Esophagus muscularis mucosa (tissue), 4 donors: ENCODE measurements around the gene SPATA31A6. TPM values are rescaled to one million over a fixed set of nuclear protein-coding genes. Genes with fewer than 3 reads are reported as not detected.
A peak's percentile ranks its signal among the peaks of the same experiment; 100 is the strongest.
"Not testable (repeated sequence)": the region's sequence is repeated elsewhere in the genome, so short reads cannot be mapped to it uniquely, and the experiment has no call there.

Experiments used
- DNase-seq: peaks from one replicate; pipeline ENCODE4 v3.0.0-alpha.2; 2017; ENCODE audit errors: extremely low spot score
- H3K27ac ChIP-seq, 4 donors: fragments of 200-600 bp; sonication (generic); replicated peaks in 1 of 4; 1 replicate in 3 of 4; 2 replicates in 1 of 4; pipeline ENCODE4 v1.5.1; 2016 to 2019; ENCODE audit warnings: mild to moderate bottlenecking in 1 of 4
- H3K27me3 ChIP-seq, 4 donors: fragments of 200-600 bp; sonication (generic); one replicate each; pipeline versions ENCODE4 v1.5.1 to v1.6.0; 2016 to 2019
- H3K36me3 ChIP-seq, 4 donors: fragments of 200-600 bp; sonication (generic); one replicate each; pipeline ENCODE4 v1.5.1; 2016 to 2019
- H3K4me1 ChIP-seq, 4 donors: fragments of 200-600 bp; sonication (generic); one replicate each; pipeline ENCODE4 v1.5.1; 2016 to 2019
- H3K4me3 ChIP-seq, 4 donors: fragments of 200-600 bp; sonication (generic); 1 replicate in 2 of 4; 2 replicates in 2 of 4; pipeline ENCODE4 v1.5.1; 2016 to 2019; ENCODE audit warnings: mild to moderate bottlenecking in 4 of 4, moderate library complexity in 1 of 4
- H3K9me3 ChIP-seq, 4 donors: fragments of 200-600 bp; sonication (generic); 1 replicate in 3 of 4; 2 replicates in 1 of 4; pipeline ENCODE4 v1.5.1; 2016 to 2019
- CTCF ChIP-seq, 3 experiments: fragments of 200-600 bp in 2 of 3; fragments of 450-650 bp in 1 of 3; sonication (generic) in 2 of 3; IDR thresholded peaks; one replicate each; pipeline ENCODE4 v1.5.1; 2017 to 2019; ENCODE audit warnings: antibody characterized with exemption in 3 of 3, mild to moderate bottlenecking in 2 of 3, moderate library complexity in 1 of 3
- WGBS: methylation state at CpG from one replicate; pipeline ENCODE4 v1.1.5; 2018; 5-methylcytosine and 5-hydroxymethylcytosine counted together
- intact Hi-C: fragments of 100-400 bp; cut with DNase I; formaldehyde crosslinking; loops from one replicate; pipeline ENCODE4 v1.15.1; 2023
- total RNA-seq, 4 donors: library from RNA; depleted of rRNA; stranded (reverse); fragments of >200 nt; gene quantifications; one replicate each; pipeline versions ENCODE4 v1.1.0 to v1.2.1, GENCODE V29; 2016

SPATA31A6 gene
- total RNA-seq: not detected

GRCh38 chr9:42183359-42183758 is at the start of gene SPATA31A6:
Gene SPATA31A6, plus strand, starts transcription at chr9:42183659. Its CDS starts 29 bp downstream, at chr9:42183688.
- WGBS: 91% methylated on average over 4 of the region's 5 CpGs
- intact Hi-C loops, H3K4me1 ChIP-seq, H3K36me3 ChIP-seq, DNase-seq, H3K27me3 ChIP-seq, H3K9me3 ChIP-seq, H3K4me3 ChIP-seq, H3K27ac ChIP-seq: not testable (repeated sequence)

- intact Hi-C loops, H3K4me1 ChIP-seq, H3K27me3 ChIP-seq, H3K4me3 ChIP-seq, H3K36me3 ChIP-seq, H3K9me3 ChIP-seq, DNase-seq, H3K27ac ChIP-seq: not testable (repeated sequence)
- WGBS: 29% methylated on average over 1 of the region's 1 CpG
- peak in 2 of 3 experiments; percentile 36 to 39 for TF ChIP-seq CTCF (IDR thresholded peaks at IDR 0.05)
These were observed 23.2 kb upstream of the SPATA31A6 start for GRCh38 chr9:42160299-42160698.

- intact Hi-C loops, H3K27me3 ChIP-seq, H3K36me3 ChIP-seq, DNase-seq, H3K9me3 ChIP-seq, H3K4me3 ChIP-seq, H3K27ac ChIP-seq, H3K4me1 ChIP-seq: not testable (repeated sequence)
- WGBS: 56% methylated on average over 2 of the region's 2 CpGs
These were observed 36.4 kb downstream of the SPATA31A6 start for GRCh38 chr9:42219861-42220260.

- H3K4me1 ChIP-seq, H3K36me3 ChIP-seq, H3K4me3 ChIP-seq, H3K27ac ChIP-seq, intact Hi-C loops, DNase-seq, H3K27me3 ChIP-seq, H3K9me3 ChIP-seq: not testable (repeated sequence)
- 65% methylated on average over 9 of the region's 10 CpGs for WGBS
These were observed 39.8 kb downstream of the SPATA31A6 start for GRCh38 chr9:42223230-42223629.

GRCh38 chr9:42233031-42233430 is 49.6 kb downstream of the SPATA31A6 start:
- 25% methylated on average over 4 of the region's 4 CpGs for WGBS
- intact Hi-C loops, DNase-seq: not testable (repeated sequence)

GRCh38 chr9:42234610-42235009 is 51.2 kb downstream of the SPATA31A6 start:
- H3K36me3 ChIP-seq, intact Hi-C loops, H3K27me3 ChIP-seq, H3K4me3 ChIP-seq, H3K9me3 ChIP-seq, DNase-seq: not testable (repeated sequence)
- Histone ChIP-seq H3K4me1 (peaks cover 12 to 41% (median 23%) of the 10 kb centered on the region in 4 donors), H3K27ac (peak overlapping the region; percentile 7 to 69 (median 30))

More at GRCh38 chr9:42233031-42233430, 49.6 kb downstream of the SPATA31A6 start:
- Histone ChIP-seq H3K27ac (peak overlapping the region in 3 of 4 donors; percentile 34 to 58 (median 57)), H3K4me1 (peaks cover 12 to 33% (median 17%) of the 10 kb centered on the region in 4 donors)
- H3K9me3 ChIP-seq, H3K27me3 ChIP-seq, H3K4me3 ChIP-seq, H3K36me3 ChIP-seq: not testable (repeated sequence)

- DNase-seq, H3K4me3 ChIP-seq, H3K36me3 ChIP-seq, H3K9me3 ChIP-seq, intact Hi-C loops, H3K27me3 ChIP-seq: not testable (repeated sequence)
- peaks cover 15 to 49% (median 31%) of the 10 kb centered on the region in 4 donors for H3K4me1 ChIP-seq
- WGBS: no CpG with 5 or more reads among the region's 1 CpG
- H3K27ac ChIP-seq: peak overlapping the region in 2 of 4 donors; percentile 21 to 69
These were observed 52.0 kb downstream of the SPATA31A6 start for GRCh38 chr9:42235352-42235991.

GRCh38 chr9:42236097-42236496 is 52.6 kb downstream of the SPATA31A6 start:
- H3K4me3 ChIP-seq, H3K9me3 ChIP-seq, H3K27me3 ChIP-seq, intact Hi-C loops, DNase-seq, H3K36me3 ChIP-seq: not testable (repeated sequence)
- peak overlapping the region in 1 of 4 donors; percentile 65 for H3K27ac ChIP-seq
- H3K4me1 ChIP-seq: peaks cover 15 to 49% (median 33%) of the 10 kb centered on the region in 4 donors

GRCh38 chr9:42237381-42237780 is 53.9 kb downstream of the SPATA31A6 start:
- Histone ChIP-seq H3K4me1 (peaks cover 6 to 38% (median 28%) of the 10 kb centered on the region in 4 donors), H3K27ac (peak overlapping the region in 2 of 4 donors; percentile 20 to 65)
- H3K36me3 ChIP-seq, DNase-seq, intact Hi-C loops, H3K27me3 ChIP-seq, H3K4me3 ChIP-seq, H3K9me3 ChIP-seq: not testable (repeated sequence)
- WGBS: 72% methylated on average over 3 of the region's 3 CpGs

- H3K9me3 ChIP-seq, H3K4me3 ChIP-seq, H3K36me3 ChIP-seq, H3K27me3 ChIP-seq, DNase-seq, intact Hi-C loops: not testable (repeated sequence)
- 75% methylated on average over 2 of the region's 2 CpGs for WGBS
- Histone ChIP-seq H3K27ac (peak overlapping the region in 2 of 4 donors; percentile 21 to 33), H3K4me1 (peaks cover 3 to 29% (median 24%) of the 10 kb centered on the region in 4 donors)
These were observed 55.4 kb downstream of the SPATA31A6 start for GRCh38 chr9:42238862-42239261.
